Activated CD4-positive, CD25-positive, alpha-beta regulatory T cell treated with anti-CD3 and anti-CD28 coated beads, Interleukin-2, amount 50 U/mL, for 24 hours (primary cell): ENCODE results near the gene CCDC66.

Source experiments
- ATAC-seq, 2 donors: fragments of 150-1000 bp; cut with Tn5 transposase; one replicate each; pipeline ENCODE4 v1.10.0; 2021; ENCODE audit warnings: mild to moderate bottlenecking in 1 of 2, moderate library complexity in 1 of 2

The CCDC66 gene

DNA sequence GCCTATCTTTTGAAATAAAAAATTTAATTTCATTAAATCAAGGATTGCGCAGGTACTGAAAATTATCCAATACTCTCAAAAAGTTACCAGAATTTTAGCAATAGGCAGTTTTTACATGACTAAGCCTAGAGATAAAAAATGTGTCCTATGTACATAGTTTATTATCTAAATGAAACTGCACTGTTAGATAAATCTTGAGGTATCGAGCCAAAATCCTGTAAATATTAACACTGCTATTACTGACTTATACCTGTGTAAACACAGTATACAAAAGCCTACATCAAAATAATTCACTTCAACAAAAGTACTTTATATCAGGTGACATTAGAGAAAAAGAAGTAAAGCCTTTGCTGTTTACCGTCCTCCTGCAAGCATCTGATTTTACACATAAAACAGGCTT lies 65.4 kb downstream of the CCDC66 start:
- ATAC-seq, result no peak

GRCh38 chr3:56624725-56625124 lies 67.8 kb downstream of the CCDC66 start:
- ATAC-seq, result no peak

DNA sequence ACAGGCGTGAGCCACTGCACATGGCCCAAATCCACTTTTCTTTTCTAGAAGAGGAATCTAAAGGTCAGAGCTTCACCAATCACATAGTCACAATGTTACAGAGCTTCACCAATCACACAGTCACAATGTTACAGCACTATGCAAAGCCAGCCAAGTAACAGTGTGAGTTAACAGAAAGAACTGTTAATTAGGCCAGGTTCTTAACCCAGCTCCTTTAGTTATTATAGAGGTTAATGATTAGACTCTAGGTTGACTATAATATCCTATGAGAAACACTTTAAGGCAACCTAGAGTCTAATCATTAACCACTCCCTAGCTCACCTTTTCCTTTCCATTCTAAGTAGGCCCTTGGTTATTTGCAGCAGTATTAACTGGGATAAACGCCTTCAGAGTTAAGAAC lies 72.1 kb downstream of the CCDC66 start:
- ATAC-seq, result no peak

DNA sequence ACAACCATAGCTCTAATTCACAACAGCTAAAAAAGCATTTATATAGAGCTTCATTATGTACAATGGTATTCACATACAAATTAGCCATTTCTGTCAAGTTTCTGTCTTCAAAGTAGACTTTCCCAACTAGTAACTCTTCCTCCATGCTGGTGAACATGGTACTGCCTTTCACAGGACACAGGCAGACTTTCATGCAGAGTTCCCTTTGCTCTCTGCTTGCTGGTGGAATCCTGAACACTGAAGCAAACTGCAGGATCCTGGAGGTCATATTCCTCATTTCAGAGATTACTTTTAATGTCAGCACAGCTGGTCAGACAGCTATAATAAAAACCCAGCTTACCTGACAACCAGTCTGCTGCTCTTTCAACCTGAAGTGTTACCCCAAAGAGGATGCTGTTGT lies 72.5 kb downstream of the CCDC66 start:
- ATAC-seq, result no peak

DNA sequence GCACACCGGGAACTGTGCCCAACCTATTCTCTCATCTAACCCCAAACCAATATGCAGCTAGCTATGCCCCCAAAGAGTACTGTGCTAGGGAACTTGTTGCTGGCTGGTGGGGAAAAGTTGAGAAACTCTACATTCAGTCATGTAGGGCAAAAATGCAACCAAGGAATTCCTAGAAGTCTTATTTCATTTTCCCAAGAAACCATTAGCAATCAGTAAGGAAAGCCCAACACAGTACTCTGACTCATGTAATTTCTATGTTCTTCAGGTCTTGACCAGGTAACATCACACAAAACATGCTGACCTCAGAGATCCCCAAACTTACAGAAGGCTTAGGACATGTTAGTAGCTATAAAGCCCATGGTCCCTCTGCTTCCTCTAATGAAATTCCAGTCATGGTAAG lies 74.0 kb downstream of the CCDC66 start:
- ATAC-seq, result no peak

DNA sequence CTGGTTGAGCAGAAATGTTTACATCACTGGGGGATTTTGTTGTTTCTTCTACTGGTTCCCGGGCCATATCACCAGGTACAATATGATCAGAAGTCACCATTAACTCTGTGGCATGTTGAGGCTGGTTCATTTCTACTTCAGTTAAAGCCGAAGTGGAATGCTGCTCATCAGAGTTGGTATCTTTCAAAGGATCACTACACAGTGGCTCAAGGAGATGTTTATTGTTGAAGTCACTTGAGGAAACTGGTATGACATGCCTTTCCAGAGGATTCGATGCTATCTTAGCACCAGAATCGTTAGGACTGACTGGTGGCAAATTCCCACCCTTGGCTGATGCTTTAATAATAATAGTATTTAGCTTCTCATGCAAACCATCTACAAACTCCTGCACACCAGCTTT lies 76.2 kb downstream of the CCDC66 start:
- ATAC-seq, result no peak

- no peak for ATAC-seq
Measured at GRCh38 chr3:56633602-56634535, 76.9 kb downstream of the CCDC66 start.

- no peak for ATAC-seq
Measured at GRCh38 chr3:56645407-56645806, 88.4 kb downstream of the CCDC66 start.

- no peak for ATAC-seq
Measured at GRCh38 chr3:56654460-56654859, 97.5 kb downstream of the CCDC66 start.

DNA sequence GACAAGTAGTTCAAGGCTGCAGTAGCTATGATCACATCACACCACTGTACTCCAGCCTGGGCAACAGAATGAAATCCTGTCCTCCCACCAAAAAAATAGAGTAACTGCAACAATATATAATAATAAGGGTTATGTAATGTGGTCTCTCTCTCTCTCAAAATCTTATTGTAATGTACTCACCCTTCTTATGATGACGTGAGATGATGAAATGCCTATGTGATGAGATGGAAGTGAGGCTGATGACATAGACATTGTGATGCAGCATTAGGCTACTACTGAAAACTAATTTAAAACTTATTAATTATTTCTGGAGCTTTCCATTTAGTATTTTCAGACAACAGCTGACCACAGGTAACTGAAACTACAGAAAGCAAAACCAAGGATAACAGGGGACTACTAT lies 98.7 kb downstream of the CCDC66 start:
- ATAC-seq, result no peak

- no peak for ATAC-seq
Measured at GRCh38 chr3:56664823-56665222, 107.8 kb downstream of the CCDC66 start.

- peak in 1 of 2 donors; percentile 33 for ATAC-seq
Measured at GRCh38 chr3:56667973-56668579, 111.1 kb downstream of the CCDC66 start.
